Central memory CD4-positive, alpha-beta T cell (primary cell): ENCODE measurements around the gene FIGNL1.
A peak's percentile ranks its signal among the peaks of the same experiment; 100 is the strongest.

ENCODE experiments used
- DNase-seq: peaks from one replicate; pipeline ENCODE4 v3.0.0; 2022

The FIGNL1 gene

GRCh38 chr7:50426280-50427045 is 23.7 kb downstream of the FIGNL1 start:
- DNase-seq = no peak

- DNase-seq = no peak
These were observed 24.8 kb downstream of the FIGNL1 start for GRCh38 chr7:50425318-50425717.

- DNase-seq = no peak
These were observed 26.3 kb downstream of the FIGNL1 start for GRCh38 chr7:50423860-50424259.

GRCh38 chr7:50422858-50423257 is 27.3 kb downstream of the FIGNL1 start:
- no peak for DNase-seq

- DNase-seq = no peak
These were observed 29.1 kb downstream of the FIGNL1 start for GRCh38 chr7:50421043-50421442.

GRCh38 chr7:50418526-50419290 is 31.4 kb downstream of the FIGNL1 start:
- DNase-seq = no peak

GRCh38 chr7:50418086-50418515 is 32.0 kb downstream of the FIGNL1 start:
- peak; percentile 57 for DNase-seq

GRCh38 chr7:50416527-50417182 is 33.5 kb downstream of the FIGNL1 start:
- no peak for DNase-seq

GRCh38 chr7:50415844-50416364 is 34.2 kb downstream of the FIGNL1 start:
- DNase-seq = no peak

GRCh38 chr7:50413561-50413960 is 36.6 kb downstream of the FIGNL1 start:
- no peak for DNase-seq

GRCh38 chr7:50412973-50413372 is 37.2 kb downstream of the FIGNL1 start:
- DNase-seq = no peak

GRCh38 chr7:50411332-50411731 is 38.8 kb downstream of the FIGNL1 start:
- DNase-seq = no peak

GRCh38 chr7:50409856-50410745 is 40.0 kb downstream of the FIGNL1 start:
- no peak for DNase-seq

- no peak for DNase-seq
These were observed 43.2 kb downstream of the FIGNL1 start for GRCh38 chr7:50406935-50407334.

GRCh38 chr7:50405221-50405620 is 44.9 kb downstream of the FIGNL1 start:
- no peak for DNase-seq

GRCh38 chr7:50404392-50404791 is 45.8 kb downstream of the FIGNL1 start:
- DNase-seq = no peak

GRCh38 chr7:50400114-50400513 is 50.0 kb downstream of the FIGNL1 start:
- DNase-seq = no peak

- DNase-seq = no peak
These were observed 50.5 kb downstream of the FIGNL1 start for GRCh38 chr7:50399635-50400034.

- DNase-seq = no peak
These were observed 50.9 kb downstream of the FIGNL1 start for GRCh38 chr7:50399206-50399605.

GRCh38 chr7:50397971-50398324 is 52.2 kb downstream of the FIGNL1 start:
- DNase-seq = no peak

GRCh38 chr7:50397320-50397970 is 52.7 kb downstream of the FIGNL1 start:
- DNase-seq = peak; percentile 61

- peak; percentile 32 for DNase-seq
These were observed 53.3 kb downstream of the FIGNL1 start for GRCh38 chr7:50396856-50397255.
